Esophagus (tissue), 2 donors: ENCODE results near the gene PLEKHA6. TPM values are rescaled to one million over a fixed set of nuclear protein-coding genes. Genes with fewer than 3 reads are reported as not detected.

Source experiments
- H3K27ac ChIP-seq, 2 donors: one replicate each; pipeline ENCODE4 v1.5.1; 2013; ENCODE audit warnings: low read depth in 2 of 2, mild to moderate bottlenecking in 2 of 2, inconsistent platforms in 1 of 2, low read length in 1 of 2, moderate library complexity in 1 of 2
- H3K27me3 ChIP-seq, 2 donors: one replicate each; pipeline ENCODE4 v1.6.1; 2013; ENCODE audit warnings: low read length in 2 of 2, control low read depth in 1 of 2, mild to moderate bottlenecking in 1 of 2; ENCODE audit not compliant: insufficient read depth in 2 of 2, control insufficient read depth in 1 of 2
- H3K36me3 ChIP-seq, 2 donors: one replicate each; pipeline ENCODE4 v1.6.1; 2013; ENCODE audit warnings: low read length in 1 of 2; ENCODE audit not compliant: control insufficient read depth in 2 of 2, insufficient read depth in 2 of 2
- H3K4me1 ChIP-seq, 2 donors: one replicate each; pipeline ENCODE4 v1.6.1; 2013; ENCODE audit warnings: low read length in 1 of 2; ENCODE audit not compliant: control insufficient read depth in 2 of 2, insufficient read depth in 2 of 2
- H3K4me3 ChIP-seq, 2 donors: one replicate each; pipeline ENCODE4 v1.5.1; 2013; ENCODE audit warnings: low read length in 2 of 2, mild to moderate bottlenecking in 2 of 2, low read depth in 1 of 2, moderate library complexity in 1 of 2
- H3K9me3 ChIP-seq, 2 donors: one replicate each; pipeline ENCODE4 v1.6.1; 2013; ENCODE audit warnings: mild to moderate bottlenecking in 2 of 2, low read depth in 1 of 2, low read length in 1 of 2, moderate library complexity in 1 of 2; ENCODE audit not compliant: control insufficient read depth in 2 of 2, insufficient read depth in 1 of 2
- WGBS, 2 donors: extraction: QIAGEN DNeasy Blood & Tissue Kit; methylation state at CpG; one replicate each; pipeline ENCODE4 v1.1.7; 2013; 5-methylcytosine and 5-hydroxymethylcytosine counted together
- polyA plus RNA-seq, 2 donors: library from polyadenylated mRNA; stranded (reverse); fragments of 200-250 nt; gene quantifications; one replicate each; pipeline ENCODE4 v1.2.3, GENCODE V29; 2013
- donor health status: healthy with polysubstance abuse.
- donor health status: Bipolar disorder and iron deficiency.

The PLEKHA6 gene
- polyA plus RNA-seq, 2 donors: 11.0 to 36.3 TPM

DNA sequence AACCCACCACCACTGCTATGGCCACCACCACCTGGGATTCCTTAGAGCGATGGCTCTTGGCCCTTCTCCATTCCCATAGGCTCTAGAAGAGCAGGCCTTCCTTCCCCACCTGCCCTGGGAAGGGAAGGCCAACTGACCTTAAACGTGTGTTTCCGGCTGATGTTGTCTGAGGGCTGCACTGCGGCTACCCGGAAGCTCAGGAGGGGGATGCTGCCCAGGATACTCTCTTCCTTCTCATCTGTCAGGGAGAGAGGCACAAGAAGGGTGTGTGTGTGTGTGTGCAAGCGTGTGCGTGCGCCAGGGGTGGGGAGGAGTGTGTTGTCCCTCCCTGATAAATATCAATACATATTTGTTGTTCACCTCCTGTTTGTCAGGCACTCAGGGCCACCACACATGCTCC lies 94.9 kb downstream of the PLEKHA6 start:
- no peak overlapping the region for H3K4me3 ChIP-seq
- H3K4me1 ChIP-seq: peaks cover 2% of the 10 kb centered on the region in 2 donors
- H3K9me3 ChIP-seq: no peaks in the 10 kb centered on the region
- WGBS, 2 donors: 76 to 81% methylated on average over 8 of the region's 8 CpGs
- no peaks in the 10 kb centered on the region for H3K27me3 ChIP-seq
- no peak overlapping the region for H3K27ac ChIP-seq
- H3K36me3 ChIP-seq: peaks cover 2 to 30% of the 10 kb centered on the region in 2 donors

DNA sequence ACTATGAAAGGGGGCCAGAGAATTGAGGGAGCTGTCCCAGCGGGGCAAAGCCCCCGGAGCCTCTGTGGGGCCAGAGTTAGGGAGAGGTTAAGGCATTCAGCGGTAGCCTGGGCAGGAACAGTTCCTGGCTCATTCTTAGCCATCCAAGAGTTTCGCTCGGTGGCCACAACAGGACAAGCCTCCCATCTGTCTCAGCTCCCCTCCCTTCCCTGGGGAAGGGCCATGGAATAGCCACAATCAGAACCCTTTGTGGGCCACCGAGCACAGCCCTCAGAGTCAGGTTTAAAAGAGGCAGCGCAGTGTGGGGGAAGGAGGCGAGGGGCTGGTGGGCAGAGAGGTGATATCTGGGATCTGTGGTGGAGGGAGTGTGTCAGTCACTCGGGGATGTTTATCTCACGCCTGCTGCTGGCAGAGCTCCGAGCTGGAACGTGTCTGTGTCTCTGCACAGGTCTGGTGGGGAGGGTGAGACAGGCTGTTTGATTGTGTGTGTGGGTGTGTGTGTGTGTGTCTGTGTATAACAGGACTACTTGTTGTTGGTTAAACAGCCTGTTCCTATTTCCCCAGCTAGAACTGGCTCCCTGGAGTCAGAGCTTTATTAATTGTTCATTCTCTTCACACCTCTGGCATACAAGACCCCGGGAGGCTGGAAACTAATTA lies 96.3 kb downstream of the PLEKHA6 start:
- H3K36me3 ChIP-seq: peaks cover 2 to 25% of the 10 kb centered on the region in 2 donors

GRCh38 chr1:204262506-204263253 lies 97.0 kb downstream of the PLEKHA6 start:
- 88 to 91% methylated on average over 12 to 13 of the region's 13 CpGs for WGBS, 2 donors

More for the DNA sequence above, 96.3 kb downstream of the PLEKHA6 start:
- Histone ChIP-seq H3K27me3 (no peaks in the 10 kb centered on the region), H3K9me3 (no peaks in the 10 kb centered on the region), H3K27ac (no peak overlapping the region), H3K4me3 (no peak overlapping the region), H3K4me1 (peaks cover 2% of the 10 kb centered on the region in 2 donors)
- WGBS, 2 donors: 59 to 62% methylated on average over 11 to 13 of the region's 13 CpGs

DNA sequence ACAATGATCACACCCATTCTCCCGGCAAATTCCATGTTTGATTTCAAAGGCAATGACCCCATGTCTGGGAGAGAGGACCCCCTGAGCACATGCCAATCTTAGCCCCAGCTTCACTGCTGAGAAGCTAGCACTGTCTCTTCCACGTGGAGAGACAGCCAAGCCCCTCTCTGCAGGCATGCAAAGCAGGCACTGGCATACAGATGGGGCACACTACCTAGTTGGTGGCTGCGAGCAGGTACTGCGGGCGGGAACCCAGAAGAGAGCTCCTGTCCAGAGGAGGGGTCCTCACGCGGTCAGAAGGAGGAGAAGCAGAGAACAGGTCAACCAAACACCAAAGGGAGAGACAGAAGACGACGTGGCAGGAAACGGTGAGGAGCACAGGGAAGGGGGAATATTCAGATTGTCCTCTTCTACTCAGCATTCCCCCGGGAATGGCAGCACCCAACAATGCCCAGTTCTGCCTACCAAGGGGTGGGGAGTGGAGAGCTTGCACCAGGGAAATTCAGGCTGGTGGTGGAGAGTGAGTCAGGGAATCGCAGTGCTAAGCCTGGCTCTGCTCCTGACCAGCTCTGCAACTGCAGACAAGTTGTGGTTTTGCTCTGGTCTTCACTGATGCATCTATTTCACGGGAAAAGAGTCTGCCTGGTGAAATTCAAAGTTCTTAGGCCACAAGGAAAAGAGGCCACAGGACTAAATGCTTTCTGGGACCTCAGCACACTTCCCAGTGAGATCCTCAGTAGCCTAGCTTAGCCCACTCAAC lies 97.8 kb downstream of the PLEKHA6 start:
- peaks cover 2 to 29% of the 10 kb centered on the region in 2 donors for H3K36me3 ChIP-seq
- H3K4me3 ChIP-seq: no peak overlapping the region
- peaks cover 2% of the 10 kb centered on the region in 2 donors for H3K4me1 ChIP-seq
- H3K27me3 ChIP-seq: no peaks in the 10 kb centered on the region
- no peaks in the 10 kb centered on the region for H3K9me3 ChIP-seq
- WGBS, 2 donors: 79 to 83% methylated on average over 13 of the region's 13 CpGs
- H3K27ac ChIP-seq: no peak overlapping the region

More at GRCh38 chr1:204262506-204263253, 97.0 kb downstream of the PLEKHA6 start:
- no peaks in the 10 kb centered on the region for H3K27me3 ChIP-seq
- no peak overlapping the region for H3K4me3 ChIP-seq
- H3K27ac ChIP-seq: no peak overlapping the region
- H3K36me3 ChIP-seq: peaks cover 2 to 25% of the 10 kb centered on the region in 2 donors
- H3K4me1 ChIP-seq: peaks cover 2% of the 10 kb centered on the region in 2 donors
- H3K9me3 ChIP-seq: no peaks in the 10 kb centered on the region

- WGBS, 2 donors: 92 to 95% methylated on average over 12 of the region's 12 CpGs
These were observed 98.5 kb downstream of the PLEKHA6 start for GRCh38 chr1:204261266-204261665.

DNA sequence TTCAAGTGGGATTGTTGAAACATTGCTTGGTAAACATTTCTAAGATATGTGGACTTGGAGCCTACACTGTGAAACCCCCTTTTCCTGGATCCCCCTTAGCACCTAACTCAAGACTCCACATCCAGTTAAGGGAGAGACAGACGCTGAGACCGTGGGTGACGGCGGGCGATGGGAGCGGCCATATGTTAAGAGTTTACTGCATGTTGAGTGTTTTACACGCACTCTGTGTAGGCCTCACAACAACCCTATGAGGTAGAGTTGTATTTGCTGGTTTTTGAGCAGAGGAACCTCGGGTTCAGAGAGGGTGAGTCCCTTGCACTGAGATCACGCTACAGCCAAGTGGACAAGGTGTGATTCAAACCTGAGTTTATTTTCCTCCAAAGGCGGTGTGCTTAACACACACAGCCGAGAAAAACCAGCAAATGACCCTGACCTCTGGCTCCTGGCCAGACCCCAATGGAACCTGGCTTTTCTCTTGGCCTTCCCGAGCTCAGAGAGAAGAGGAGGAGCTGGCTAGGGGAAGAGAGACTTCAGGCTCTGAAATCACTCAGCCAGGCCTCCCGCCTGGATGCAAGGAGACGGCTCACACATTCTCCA lies 99.0 kb downstream of the PLEKHA6 start:
- Histone ChIP-seq H3K4me1 (peaks cover 0 to 2% of the 10 kb centered on the region in 2 donors), H3K27ac (no peak overlapping the region), H3K36me3 (peaks cover 2 to 35% of the 10 kb centered on the region in 2 donors), H3K9me3 (no peaks in the 10 kb centered on the region), H3K27me3 (no peaks in the 10 kb centered on the region), H3K4me3 (no peak overlapping the region)
- 91 to 92% methylated on average over 13 to 14 of the region's 14 CpGs for WGBS, 2 donors

More at GRCh38 chr1:204261266-204261665, 98.5 kb downstream of the PLEKHA6 start:
- H3K36me3 ChIP-seq: peaks cover 2 to 31% of the 10 kb centered on the region in 2 donors
- no peak overlapping the region for H3K4me3 ChIP-seq
- no peak overlapping the region for H3K27ac ChIP-seq
- no peaks in the 10 kb centered on the region for H3K27me3 ChIP-seq
- no peaks in the 10 kb centered on the region for H3K9me3 ChIP-seq
- H3K4me1 ChIP-seq: peaks cover 2% of the 10 kb centered on the region in 2 donors

- Histone ChIP-seq H3K36me3 (peaks cover 2 to 35% of the 10 kb centered on the region in 2 donors), H3K27ac (no peak overlapping the region), H3K4me3 (no peak overlapping the region), H3K4me1 (peaks cover 0 to 2% of the 10 kb centered on the region in 2 donors), H3K9me3 (no peaks in the 10 kb centered on the region), H3K27me3 (no peaks in the 10 kb centered on the region)
- 87 to 93% methylated on average over 5 of the region's 5 CpGs for WGBS, 2 donors
These were observed 99.9 kb downstream of the PLEKHA6 start for GRCh38 chr1:204259782-204260181.

DNA sequence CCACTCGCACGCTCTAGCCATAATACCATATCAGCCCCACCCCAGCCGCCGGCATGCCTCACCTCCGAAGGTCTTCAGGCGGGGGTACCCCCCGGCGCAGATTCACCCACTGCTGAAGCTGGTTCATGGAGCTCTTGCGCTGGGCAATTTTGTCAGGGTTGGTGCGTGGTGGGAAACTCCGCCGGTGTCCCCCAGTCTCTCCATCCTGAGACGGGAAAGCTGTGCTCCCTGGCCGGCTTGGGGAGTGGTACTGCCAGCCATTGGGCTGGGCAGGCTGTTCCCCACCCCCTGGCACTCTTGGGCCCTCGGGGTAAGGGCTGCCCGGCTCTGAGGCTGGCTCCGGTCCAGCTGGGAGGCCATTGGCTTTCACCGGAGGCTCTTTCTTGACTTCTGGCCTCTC lies 100.5 kb downstream of the PLEKHA6 start:
- 89 to 90% methylated on average over 18 of the region's 18 CpGs for WGBS, 2 donors
- Histone ChIP-seq H3K27me3 (no peaks in the 10 kb centered on the region), H3K36me3 (peaks cover 2 to 30% of the 10 kb centered on the region in 2 donors), H3K4me3 (no peak overlapping the region), H3K4me1 (peaks cover 0 to 2% of the 10 kb centered on the region in 2 donors), H3K9me3 (no peaks in the 10 kb centered on the region), H3K27ac (no peak overlapping the region)
